Raji (cell line): ENCODE data around the gene ARL14.

ENCODE experiments used
- POLR2A ChIP-seq: IDR thresholded peaks from 2 replicates; pipeline ENCODE4 v1.6.1; 2011; ENCODE audit warnings: low read depth, low read length, control low read depth; ENCODE audit not compliant: insufficient read depth

ARL14 gene

DNA sequence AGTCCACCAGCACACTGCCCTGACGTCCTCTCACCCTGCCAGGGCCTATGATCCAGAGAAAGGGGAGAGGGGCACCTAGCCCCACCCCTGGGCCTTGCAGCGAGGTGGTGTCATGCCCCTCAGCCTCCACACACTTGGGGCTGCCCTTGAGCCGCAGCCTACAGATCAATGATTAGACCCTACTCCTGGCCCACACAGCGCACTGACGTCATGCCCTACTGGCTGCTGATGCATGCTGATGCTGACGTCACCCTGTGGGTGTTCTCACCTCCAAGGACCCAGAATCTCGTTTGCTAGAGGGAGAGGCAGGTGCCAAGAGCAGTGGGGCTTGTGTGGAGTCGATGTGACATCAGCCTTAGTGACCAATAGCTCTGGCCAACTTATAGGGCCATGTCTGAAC lies 18.0 kb downstream of the ARL14 start:
- no peak for TF ChIP-seq POLR2A

GRCh38 chr3:160695915-160696327 lies 19.0 kb downstream of the ARL14 start:
- no peak for TF ChIP-seq POLR2A

DNA sequence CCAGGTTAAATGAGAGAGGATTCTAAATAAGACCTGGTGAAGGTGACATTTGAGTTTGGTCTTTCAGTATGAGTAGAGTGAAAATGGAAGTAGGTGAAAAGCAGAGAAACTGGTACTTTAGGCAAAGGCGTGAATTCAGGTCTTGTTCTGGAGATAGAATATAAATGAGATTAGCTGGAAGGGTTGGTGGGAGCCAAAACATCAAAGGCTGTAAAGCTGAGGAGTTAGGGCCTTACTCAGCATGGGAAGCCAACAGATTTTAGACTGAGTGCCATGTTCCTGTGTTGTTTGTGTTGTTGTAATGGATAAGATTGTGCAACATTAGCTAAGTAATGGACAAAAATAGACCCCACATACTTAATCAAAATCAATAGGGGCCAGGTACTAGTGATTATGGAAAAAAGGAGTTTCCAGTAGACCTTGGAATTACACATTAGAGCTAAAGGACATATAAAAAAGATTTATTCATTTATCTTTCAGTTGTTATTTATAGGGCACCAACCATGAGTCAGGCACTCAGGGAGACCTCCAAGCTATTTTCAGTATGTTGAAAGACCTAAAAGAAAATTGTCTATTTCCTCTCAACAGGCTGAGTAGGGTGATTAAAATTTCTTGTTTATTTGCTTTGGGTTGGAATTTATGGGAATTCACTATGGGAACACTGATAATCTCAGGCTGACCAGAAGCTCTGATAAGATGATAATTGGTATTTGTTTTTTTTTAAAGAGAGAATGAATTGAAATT lies 20.8 kb downstream of the ARL14 start:
- TF ChIP-seq POLR2A: no peak

DNA sequence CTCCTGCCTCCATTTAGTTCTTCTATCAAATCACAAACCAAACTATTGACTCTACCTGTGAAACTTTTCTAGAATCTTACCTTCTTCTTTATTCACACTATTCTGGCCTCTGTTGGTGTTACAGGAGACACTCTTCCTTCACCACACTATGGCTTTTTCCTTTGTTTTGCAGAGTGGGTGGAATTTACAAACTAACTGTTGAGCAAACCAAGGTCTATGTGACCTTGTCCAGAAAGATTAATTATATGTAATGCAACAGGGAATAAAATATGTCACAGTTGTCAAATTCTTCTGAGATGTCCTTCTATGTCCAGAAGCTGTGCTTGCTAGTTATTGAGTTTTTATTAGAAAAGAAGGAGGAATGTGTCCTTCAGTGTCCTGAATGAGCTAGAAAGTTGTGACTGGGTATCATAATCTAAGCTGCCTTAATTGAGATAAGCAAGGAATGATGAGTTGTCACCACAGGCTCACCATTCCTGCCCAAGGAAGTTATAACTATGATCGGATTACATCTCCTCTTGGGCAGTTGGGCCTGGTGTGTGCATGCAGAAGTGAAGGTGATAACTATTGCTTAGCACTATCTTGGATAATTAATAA lies 21.7 kb downstream of the ARL14 start:
- no peak for TF ChIP-seq POLR2A

- TF ChIP-seq POLR2A: no peak
Measured at GRCh38 chr3:160701490-160701889, 24.5 kb downstream of the ARL14 start.

- TF ChIP-seq POLR2A: no peak
Measured at GRCh38 chr3:160702290-160702689, 25.3 kb downstream of the ARL14 start.

DNA sequence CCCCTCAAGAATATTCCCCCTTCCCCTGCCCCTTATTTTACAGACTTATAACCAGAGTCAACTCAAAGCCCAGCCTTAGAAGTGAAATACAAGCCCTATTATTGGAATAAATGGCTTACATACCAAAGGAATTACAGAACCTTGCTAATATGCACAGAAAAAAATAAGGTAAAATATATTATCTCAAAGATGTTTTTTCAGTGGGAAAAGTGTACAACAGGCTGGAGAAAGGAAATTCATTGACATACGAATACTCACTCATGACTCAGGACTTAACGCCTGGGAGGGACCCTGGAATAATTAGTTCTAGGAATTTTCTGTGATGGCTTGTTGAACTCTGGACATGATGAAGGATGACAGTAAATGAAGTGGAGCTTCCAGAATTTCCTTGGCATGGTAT lies 27.0 kb downstream of the ARL14 start:
- no peak for TF ChIP-seq POLR2A

GRCh38 chr3:160707187-160707794 lies 30.3 kb downstream of the ARL14 start:
- no peak for TF ChIP-seq POLR2A

DNA sequence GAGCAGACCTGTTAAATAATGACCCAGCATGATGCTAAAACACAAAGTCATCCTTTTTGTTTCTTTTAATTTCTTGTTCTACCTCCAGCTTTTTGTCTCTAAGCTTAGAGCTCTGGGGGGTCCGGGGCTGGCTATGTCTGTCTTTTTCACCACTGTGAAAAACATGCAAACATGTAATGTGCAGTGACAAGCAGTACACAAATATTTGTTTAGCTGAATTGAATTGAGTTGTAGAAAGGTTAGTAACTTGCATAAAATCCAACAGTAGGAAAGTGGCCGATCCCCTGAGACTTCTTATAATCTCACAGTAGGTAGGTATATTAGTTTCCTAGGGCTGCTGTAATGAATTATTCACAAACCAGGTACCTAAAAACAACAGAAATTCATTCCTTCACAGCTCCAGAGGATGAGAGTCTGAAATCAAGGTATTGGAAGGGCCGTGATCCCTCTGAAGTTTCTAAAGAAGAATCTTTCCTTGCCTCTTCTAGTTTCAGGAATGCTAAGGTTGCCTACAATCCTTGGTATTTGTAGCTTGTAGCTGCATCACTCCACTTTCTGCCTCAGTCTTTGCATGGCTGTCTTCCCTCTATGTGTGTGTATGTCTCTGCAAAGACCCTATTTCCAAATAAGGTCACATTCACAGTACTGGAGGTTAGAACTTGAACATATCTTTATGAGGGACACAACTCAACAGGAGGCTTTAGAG lies 32.7 kb downstream of the ARL14 start:
- no peak for TF ChIP-seq POLR2A

- no peak for TF ChIP-seq POLR2A
Measured at GRCh38 chr3:160719710-160720109, 42.8 kb downstream of the ARL14 start.

- TF ChIP-seq POLR2A: no peak
Measured at GRCh38 chr3:160720123-160720746, 43.3 kb downstream of the ARL14 start.

GRCh38 chr3:160722331-160722730 lies 45.4 kb downstream of the ARL14 start:
- TF ChIP-seq POLR2A: no peak

DNA sequence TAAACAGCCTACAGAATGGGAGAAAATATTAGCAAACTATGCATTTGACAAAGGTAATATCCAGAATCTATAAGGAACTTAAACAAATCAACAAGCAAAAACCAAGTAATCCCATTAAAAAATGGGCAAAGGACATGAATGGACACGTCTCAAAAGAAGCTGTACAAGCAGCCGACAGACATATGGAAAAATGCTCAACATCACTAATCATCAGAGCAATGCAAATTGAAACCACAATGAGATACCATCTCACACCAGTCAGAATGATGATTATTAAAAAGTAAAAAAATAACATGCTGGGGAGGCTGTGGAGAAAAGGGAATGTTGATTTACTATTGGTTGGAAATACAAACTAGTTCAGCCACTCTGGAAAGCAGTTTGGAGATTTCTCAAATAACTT lies 48.4 kb downstream of the ARL14 start:
- TF ChIP-seq POLR2A: no peak
